Ovary (tissue), 3 donors: ENCODE measurements around the gene MAP4.

Experiments used
- CTCF ChIP-seq, 3 donors: fragments of 450-650 bp in 2 of 3; fragments of 200-600 bp in 1 of 3; IDR thresholded peaks; one replicate each; pipeline versions ENCODE4 v1.5.1 to v1.8.0; 2016 to 2022; ENCODE audit warnings: antibody characterized with exemption in 3 of 3, mild to moderate bottlenecking in 1 of 3
- EP300 ChIP-seq: sonication (generic); formaldehyde crosslinking; IDR thresholded peaks from one replicate; pipeline ENCODE4 v1.6.1; 2017; ENCODE audit warnings: antibody characterized with exemption
- POLR2A ChIP-seq: fragments of 450-650 bp; IDR thresholded peaks from one replicate; pipeline ENCODE4 v1.6.1; 2017; ENCODE audit warnings: antibody characterized with exemption, mild to moderate bottlenecking, moderate library complexity
- donor health status: DM: no; HTN: no; CAD: no.

DNA sequence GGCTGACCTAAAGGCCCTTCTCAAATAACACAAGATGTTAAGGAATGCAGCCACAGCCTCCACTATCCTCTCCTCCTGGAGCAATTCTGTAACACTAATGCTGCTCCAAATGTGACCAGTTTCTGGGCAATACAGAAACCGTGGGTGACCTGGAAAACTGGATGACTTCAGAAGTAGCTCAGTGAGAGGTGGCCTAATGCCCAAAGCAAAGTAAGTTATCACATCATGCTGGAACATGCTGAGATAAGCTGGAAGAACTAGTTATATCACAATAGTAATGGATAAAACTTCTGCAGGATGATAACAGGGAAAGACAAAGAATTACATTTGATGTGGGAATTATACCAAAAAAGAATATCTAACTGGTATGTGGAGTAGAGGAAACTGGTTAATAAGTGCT, 141.3 kb downstream of the MAP4 start:
- TF ChIP-seq CTCF (IDR thresholded peaks at IDR 0.05) (no peak), POLR2A (no peak), EP300 (no peak)
